ENCODE data around the gene SLC6A12.
"Not testable (repeated sequence)": the region's sequence is repeated elsewhere in the genome, so short reads cannot be mapped to it uniquely, and the experiment has no call there.

The SLC6A12 gene

DNA sequence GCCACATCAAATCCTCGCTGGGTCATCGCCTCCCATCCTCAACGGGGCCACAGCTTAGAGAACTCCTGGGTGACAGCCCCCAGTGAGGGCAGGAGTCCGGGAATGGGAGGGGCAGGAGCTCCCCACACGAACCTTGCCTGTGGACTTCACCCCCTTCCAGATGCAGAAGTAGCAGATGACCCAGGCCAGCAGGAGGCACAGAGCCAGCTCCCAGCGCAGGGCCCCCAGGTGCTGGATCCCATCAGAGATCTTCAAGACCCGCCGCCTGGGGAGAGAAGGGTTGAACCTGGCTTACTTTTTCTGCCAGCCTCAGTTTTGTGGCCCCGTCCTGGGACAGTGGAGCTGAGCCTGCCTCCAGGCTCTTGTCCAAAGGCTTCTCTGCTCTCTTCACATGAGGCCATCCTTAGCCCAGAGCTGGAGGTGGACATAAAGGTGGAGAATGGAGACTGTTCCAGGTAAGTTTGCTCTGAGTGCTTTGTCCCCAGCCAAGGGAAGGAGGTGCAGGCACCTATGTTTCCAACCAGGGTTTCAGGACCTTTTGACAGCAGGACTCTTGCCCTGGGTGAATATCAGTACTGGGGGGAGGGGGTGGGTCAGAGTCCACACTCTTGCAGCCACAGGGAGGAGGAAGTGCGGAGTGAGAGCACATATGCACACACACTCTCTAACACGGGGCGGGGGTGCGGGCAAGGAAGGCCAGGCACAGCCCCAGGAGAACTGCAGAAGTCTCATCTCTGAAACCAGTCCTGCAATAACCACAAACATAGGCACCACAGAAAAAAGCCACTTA lies 23.3 kb upstream of the SLC6A12 start:
- CTCF ChIA-PET = interaction anchor here (1.2 kb wide), 1 partner anchor 15 kb away, joined by 3 read pairs; no protein-coding TSS in a partner anchor
- no peak for DNase-seq (ENCODE audit: extremely low spot score)
- TF ChIP-seq, protein P1, sequence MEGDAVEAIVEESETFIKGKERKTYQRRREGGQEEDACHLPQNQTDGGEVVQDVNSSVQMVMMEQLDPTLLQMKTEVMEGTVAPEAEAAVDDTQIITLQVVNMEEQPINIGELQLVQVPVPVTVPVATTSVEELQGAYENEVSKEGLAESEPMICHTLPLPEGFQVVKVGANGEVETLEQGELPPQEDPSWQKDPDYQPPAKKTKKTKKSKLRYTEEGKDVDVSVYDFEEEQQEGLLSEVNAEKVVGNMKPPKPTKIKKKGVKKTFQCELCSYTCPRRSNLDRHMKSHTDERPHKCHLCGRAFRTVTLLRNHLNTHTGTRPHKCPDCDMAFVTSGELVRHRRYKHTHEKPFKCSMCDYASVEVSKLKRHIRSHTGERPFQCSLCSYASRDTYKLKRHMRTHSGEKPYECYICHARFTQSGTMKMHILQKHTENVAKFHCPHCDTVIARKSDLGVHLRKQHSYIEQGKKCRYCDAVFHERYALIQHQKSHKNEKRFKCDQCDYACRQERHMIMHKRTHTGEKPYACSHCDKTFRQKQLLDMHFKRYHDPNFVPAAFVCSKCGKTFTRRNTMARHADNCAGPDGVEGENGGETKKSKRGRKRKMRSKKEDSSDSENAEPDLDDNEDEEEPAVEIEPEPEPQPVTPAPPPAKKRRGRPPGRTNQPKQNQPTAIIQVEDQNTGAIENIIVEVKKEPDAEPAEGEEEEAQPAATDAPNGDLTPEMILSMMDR (IDR thresholded peaks at IDR 0.05; ENCODE audit: control extremely low read depth, extremely low read depth, low read depth, missing control alignments) = no peak
- POLR2A ChIA-PET = no interaction called here

DNA sequence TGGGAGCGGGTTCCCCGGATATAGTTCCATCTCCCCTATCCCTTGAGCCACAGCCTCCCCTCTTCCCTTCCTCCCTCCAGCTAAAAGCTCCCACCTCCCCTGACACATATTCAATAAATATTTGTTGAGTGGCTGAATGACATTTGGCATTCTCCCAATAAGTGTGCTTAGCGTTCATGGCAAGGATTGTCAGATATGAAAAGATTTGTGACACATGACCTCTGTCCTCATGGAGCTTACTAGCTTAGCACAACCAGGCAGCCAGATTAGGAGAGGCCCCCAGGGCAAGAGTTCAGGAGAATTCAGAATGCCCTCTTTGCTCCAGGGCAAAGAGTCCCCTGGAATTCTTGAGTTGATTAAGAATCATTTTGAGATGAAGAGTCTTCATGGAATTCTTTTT lies 22.5 kb upstream of the SLC6A12 start:
- POLR2A ChIA-PET = no interaction called here
- DNase-seq (ENCODE audit: extremely low spot score) = no peak
- CTCF ChIA-PET = no interaction called here
- TF ChIP-seq, protein P1 (IDR thresholded peaks at IDR 0.05; ENCODE audit: control extremely low read depth, extremely low read depth, low read depth, missing control alignments) = no peak

DNA sequence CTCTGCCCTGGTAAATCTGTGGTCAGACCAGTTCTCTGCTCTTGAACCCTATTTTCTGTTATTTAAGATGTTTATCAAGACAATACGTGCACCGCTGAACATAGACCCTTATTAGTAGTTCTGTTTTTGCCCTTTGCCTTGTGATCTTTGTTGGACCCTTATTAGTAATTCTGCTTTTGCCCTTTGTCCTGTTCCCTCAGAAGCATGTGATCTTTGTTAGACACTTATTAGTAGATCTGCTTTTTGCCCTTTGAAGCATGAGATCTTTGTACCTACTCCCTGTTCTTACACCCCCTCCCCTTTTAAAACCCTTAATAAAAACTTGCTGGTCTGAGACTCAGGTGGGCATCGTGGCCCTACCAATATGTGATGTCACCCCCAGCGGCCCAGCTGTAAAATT lies 22.0 kb upstream of the SLC6A12 start:
- CTCF ChIA-PET; DNase-seq (ENCODE audit: extremely low spot score); POLR2A ChIA-PET: not testable (repeated sequence)

DNA sequence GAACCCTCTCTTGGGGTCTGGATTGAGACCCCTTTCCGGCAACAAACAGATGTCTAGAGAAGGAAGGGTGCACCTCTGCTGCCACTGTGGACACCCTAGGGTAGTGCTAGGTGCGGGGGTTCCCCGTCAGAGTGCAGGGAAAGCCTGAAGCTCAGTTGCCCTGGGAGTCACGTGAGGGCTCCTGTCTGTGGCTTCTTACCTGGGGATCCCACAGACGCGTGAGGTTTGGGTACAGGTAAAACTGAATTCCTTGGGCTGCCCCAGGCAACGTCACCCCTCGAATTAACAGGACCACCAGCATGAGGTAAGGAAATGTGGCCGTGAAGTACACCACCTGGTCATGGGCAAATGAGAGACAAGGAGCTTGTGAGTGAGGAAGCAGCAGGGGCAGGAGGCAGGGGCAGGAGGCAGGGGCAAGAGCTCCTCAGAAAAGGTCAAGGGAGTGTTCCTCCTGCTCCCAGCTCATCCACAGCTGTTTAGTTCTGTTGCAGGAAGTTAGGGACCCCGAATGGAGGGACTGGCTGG lies 21.0 kb upstream of the SLC6A12 start:
- TF ChIP-seq, protein P1 (IDR thresholded peaks at IDR 0.05; ENCODE audit: control extremely low read depth, extremely low read depth, low read depth, missing control alignments) = no peak
- no peak for DNase-seq (ENCODE audit: extremely low spot score)
- ChIA-PET POLR2A (no interaction called here), CTCF (no interaction called here)

DNA sequence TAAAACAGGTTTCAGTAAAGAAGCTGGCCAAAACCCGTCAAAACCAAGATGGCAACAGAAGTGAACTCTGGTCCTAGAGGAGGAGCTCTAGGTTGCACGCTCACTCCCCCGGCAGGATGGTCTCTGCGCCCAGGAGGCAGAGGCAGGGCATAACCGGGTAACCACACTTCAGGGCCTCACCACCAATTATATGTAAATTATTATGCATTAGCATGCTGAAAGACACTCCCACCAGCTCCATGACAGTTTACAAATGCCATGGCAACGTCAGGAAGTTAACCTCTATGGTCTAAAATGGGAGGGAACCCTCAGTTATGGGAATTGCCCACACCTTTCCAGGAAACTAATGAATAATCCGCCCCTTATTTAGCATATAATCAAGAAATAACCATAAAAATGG lies 20.1 kb upstream of the SLC6A12 start:
- CTCF ChIA-PET = interaction anchor here (0.9 to 4.9 kb wide), 2 partner anchors 11 to 15 kb away, joined by 3 to 24 read pairs; no protein-coding TSS in a partner anchor
- DNase-seq (ENCODE audit: extremely low spot score) = no peak
- TF ChIP-seq, protein P1 (IDR thresholded peaks at IDR 0.05; ENCODE audit: control extremely low read depth, extremely low read depth, low read depth, missing control alignments) = no peak
- POLR2A ChIA-PET = no interaction called here

DNA sequence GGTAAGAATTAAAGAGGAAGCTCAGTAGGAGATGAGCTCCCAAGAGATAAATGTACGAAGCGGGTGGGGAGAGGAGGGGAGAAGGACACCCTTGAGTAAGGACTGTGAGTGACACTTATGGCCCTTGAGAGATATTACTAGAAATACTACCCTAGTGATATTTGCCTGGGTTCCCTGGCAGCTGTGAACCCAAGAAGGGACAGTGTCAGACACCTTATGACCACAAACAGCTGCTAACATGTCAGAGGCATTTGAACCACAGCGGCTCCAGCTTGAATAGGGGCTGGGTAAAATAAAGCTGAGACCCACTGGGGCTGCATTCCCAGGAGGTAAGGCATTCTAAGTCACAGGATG lies 19.6 kb upstream of the SLC6A12 start:
- POLR2A ChIA-PET = no interaction called here
- TF ChIP-seq, protein P1 (IDR thresholded peaks at IDR 0.05; ENCODE audit: control extremely low read depth, extremely low read depth, low read depth, missing control alignments) = no peak
- CTCF ChIA-PET = interaction anchor here (0.9 to 4.9 kb wide), 2 partner anchors 10 to 14 kb away, joined by 3 to 24 read pairs; no protein-coding TSS in a partner anchor
- no peak for DNase-seq (ENCODE audit: extremely low spot score)
